Trophoblast cell (in vitro differentiated cells and primary cell): ENCODE results near the gene NCAPD2.

ENCODE experiments used
- DNase-seq, 2 donors: peaks; one replicate each; pipeline ENCODE4 v3.0.0-alpha.2; 2016
- H2AFZ ChIP-seq: 2 replicates; pipeline ENCODE4 v1.6.1; 2013; ENCODE audit warnings: low read length, moderate library complexity, mild to moderate bottlenecking; ENCODE audit not compliant: insufficient read depth, poor library complexity
- H2AK5ac ChIP-seq: 2 replicates; pipeline ENCODE4 v1.6.1; 2013; ENCODE audit warnings: mild to moderate bottlenecking, low read length
- H2BK120ac ChIP-seq: 2 replicates; pipeline ENCODE4 v1.6.1; 2013; ENCODE audit warnings: low read length, mild to moderate bottlenecking, moderate library complexity; ENCODE audit not compliant: insufficient read depth, poor library complexity
- H2BK12ac ChIP-seq: 2 replicates; pipeline ENCODE4 v1.6.1; 2013; ENCODE audit warnings: mild to moderate bottlenecking, low read length, moderate library complexity
- H2BK5ac ChIP-seq: 2 replicates; pipeline ENCODE4 v1.6.1; 2013; ENCODE audit warnings: low read length, low read depth, moderate library complexity, mild to moderate bottlenecking; ENCODE audit not compliant: poor library complexity
- H3K14ac ChIP-seq: 2 replicates; pipeline ENCODE4 v1.6.1; 2013; ENCODE audit warnings: mild to moderate bottlenecking, low read length
- H3K18ac ChIP-seq: 2 replicates; pipeline ENCODE4 v1.6.1; 2013; ENCODE audit warnings: mild to moderate bottlenecking, low read length
- H3K23ac ChIP-seq: 2 replicates; pipeline ENCODE4 v1.6.1; 2013; ENCODE audit warnings: low read length
- H3K27ac ChIP-seq: 2 replicates; pipeline ENCODE4 v1.5.1; 2013; ENCODE audit warnings: low read depth, mild to moderate bottlenecking, inconsistent platforms, low read length, moderate library complexity
- H3K27me3 ChIP-seq: 2 replicates; pipeline ENCODE4 v1.6.1; 2013; ENCODE audit warnings: inconsistent platforms, mild to moderate bottlenecking, low read length, moderate library complexity; ENCODE audit not compliant: insufficient read depth
- H3K36me3 ChIP-seq, 2 experiments: 1 replicate in 1 of 2; 2 replicates in 1 of 2; pipeline ENCODE4 v1.6.1; 2013; ENCODE audit warnings: low read length in 2 of 2, mild to moderate bottlenecking in 2 of 2, moderate library complexity in 1 of 2; ENCODE audit not compliant: insufficient read depth in 2 of 2, control insufficient read depth in 1 of 2
- H3K4ac ChIP-seq: 2 replicates; pipeline ENCODE4 v1.6.1; 2013; ENCODE audit warnings: low read depth, mild to moderate bottlenecking, low read length, moderate library complexity
- H3K4me1 ChIP-seq, 2 experiments: 1 replicate in 1 of 2; 2 replicates in 1 of 2; pipeline ENCODE4 v1.6.1; 2013; ENCODE audit warnings: low read length in 2 of 2, mild to moderate bottlenecking in 2 of 2, moderate library complexity in 1 of 2; ENCODE audit not compliant: insufficient read depth in 2 of 2, control insufficient read depth in 1 of 2
- H3K4me2 ChIP-seq: 2 replicates; pipeline ENCODE4 v1.6.1; 2013; ENCODE audit warnings: inconsistent platforms, mild to moderate bottlenecking, low read length, moderate library complexity
- H3K4me3 ChIP-seq: 2 replicates; pipeline ENCODE4 v1.5.1; 2013; ENCODE audit warnings: mild to moderate bottlenecking, low read depth, low read length, inconsistent platforms
- H3K79me1 ChIP-seq: one replicate; pipeline ENCODE4 v1.6.1; 2013; ENCODE audit warnings: low read length
- H3K79me2 ChIP-seq: 2 replicates; pipeline ENCODE4 v1.6.1; 2013; ENCODE audit warnings: low read length, mild to moderate bottlenecking; ENCODE audit not compliant: control insufficient read depth, insufficient read depth, poor library complexity
- H3K9ac ChIP-seq: 2 replicates; pipeline ENCODE4 v1.6.1; 2013; ENCODE audit warnings: mild to moderate bottlenecking, low read length
- H3K9me3 ChIP-seq: 2 replicates; pipeline ENCODE4 v1.6.1; 2013; ENCODE audit warnings: low read depth, mild to moderate bottlenecking, control low read depth, inconsistent platforms, low read length; ENCODE audit not compliant: insufficient read depth
- H4K12ac ChIP-seq: 2 replicates; pipeline ENCODE4 v1.6.1; 2013; ENCODE audit warnings: low read depth, mild to moderate bottlenecking, low read length, moderate library complexity
- H4K8ac ChIP-seq: 2 replicates; pipeline ENCODE4 v1.6.1; 2013; ENCODE audit warnings: low read depth, mild to moderate bottlenecking, low read length, moderate library complexity
- H4K91ac ChIP-seq: one replicate; pipeline ENCODE4 v1.6.1; 2013; ENCODE audit warnings: low read depth, mild to moderate bottlenecking, low read length, moderate library complexity
- WGBS: extraction: QIAGEN DNeasy Blood & Tissue Kit; methylation state at CpG from one replicate; pipeline ENCODE4 v1.1.7; 2013; ENCODE audit warnings: missing lambda C conversion rate; ENCODE audit not compliant: insufficient read length, insufficient coverage; ENCODE audit errors: extremely low coverage; 5-methylcytosine and 5-hydroxymethylcytosine counted together

Gene NCAPD2

GRCh38 chr12:6532927-6533652 lies 39.2 kb downstream of the NCAPD2 start:
- Histone ChIP-seq H4K8ac (peak overlapping the region; percentile 80), H3K36me3 (peaks cover 55 to 57% of the 10 kb centered on the region in 2 experiments), H2BK12ac (peak overlapping the region; percentile 92), H3K27ac (peak overlapping the region; percentile 93), H4K91ac (peak overlapping the region; percentile 89), H3K14ac (peak overlapping the region; percentile 70), H3K79me1 (peaks cover 48% of the 10 kb centered on the region), H4K12ac (peak overlapping the region; percentile 24), H3K23ac (no peak overlapping the region), H3K9ac (no peak overlapping the region), H3K18ac (peak overlapping the region; percentile 44), H2BK120ac (peak overlapping the region; percentile 79), H3K27me3 (no peaks in the 10 kb centered on the region), H2AFZ (peak overlapping the region; percentile 59), H3K4me3 (peak overlapping the region; percentile 69), H2BK5ac (peak overlapping the region; percentile 95), H3K4ac (peak overlapping the region; percentile 56), H3K4me1 (peaks cover 31 to 45% of the 10 kb centered on the region in 2 experiments), H3K4me2 (peak overlapping the region; percentile 85), H2AK5ac (peak overlapping the region; percentile 93), H3K79me2 (peaks cover 26% of the 10 kb centered on the region), H3K9me3 (peaks cover 1% of the 10 kb centered on the region)
- DNase-seq = peak; percentile 97 to 98
- no CpG with 5 or more reads among the region's 14 CpGs for WGBS

- WGBS = no CpG with 5 or more reads among the region's 9 CpGs
- peak overlapping the region; percentile 68 for H3K9ac ChIP-seq
Measured at GRCh38 chr12:6533653-6533922, 39.7 kb downstream of the NCAPD2 start.

GRCh38 chr12:6533923-6534694 lies 40.2 kb downstream of the NCAPD2 start, which contains the start of gene GAPDH:
TSS of gene GAPDH (plus strand) at chr12:6534517. CDS start at chr12:6534833, 316 bp downstream.
- H3K18ac ChIP-seq = peak within 1 kb of the TSS; percentile 89
- peak within 1 kb of the TSS; percentile 89 for H4K91ac ChIP-seq
- H3K79me2 ChIP-seq = peaks cover 26% of the 10 kb centered on the region
- peak within 1 kb of the TSS; percentile 56 for H2AK5ac ChIP-seq
- H3K4me2 ChIP-seq = peak within 1 kb of the TSS; percentile 85
- H3K9ac ChIP-seq = peak within 1 kb of the TSS; percentile 98
- H3K4me1 ChIP-seq = peaks cover 23 to 37% of the 10 kb centered on the region in 2 experiments
- H2BK12ac ChIP-seq = peak within 1 kb of the TSS; percentile 67
- H3K36me3 ChIP-seq = peaks cover 53 to 57% of the 10 kb centered on the region in 2 experiments
- H2BK5ac ChIP-seq = peak within 1 kb of the TSS; percentile 95
- no peaks in the 10 kb centered on the region for H3K27me3 ChIP-seq
- no peak within 1 kb of the TSS for H3K23ac ChIP-seq
- H3K79me1 ChIP-seq = peaks cover 43% of the 10 kb centered on the region
- H4K12ac ChIP-seq = peak within 1 kb of the TSS; percentile 68
- peaks cover 1% of the 10 kb centered on the region for H3K9me3 ChIP-seq
- H2AFZ ChIP-seq = peak within 1 kb of the TSS; percentile 59
- peak within 1 kb of the TSS; percentile 93 for H3K27ac ChIP-seq
- peak; percentile 86 to 89 for DNase-seq
- peak within 1 kb of the TSS; percentile 80 for H4K8ac ChIP-seq
- H3K4ac ChIP-seq = peak within 1 kb of the TSS; percentile 95
- no CpG with 5 or more reads among the region's 62 CpGs for WGBS
- peak within 1 kb of the TSS; percentile 83 for H2BK120ac ChIP-seq
- peak within 1 kb of the TSS; percentile 96 for H3K4me3 ChIP-seq
- peak within 1 kb of the TSS; percentile 84 for H3K14ac ChIP-seq

More at GRCh38 chr12:6533653-6533922, 39.7 kb downstream of the NCAPD2 start:
- peak overlapping the region; percentile 59 for H2AFZ ChIP-seq
- peak overlapping the region; percentile 89 for H4K91ac ChIP-seq
- peak overlapping the region; percentile 79 for H2BK120ac ChIP-seq
- H3K79me2 ChIP-seq = peaks cover 26% of the 10 kb centered on the region
- H3K36me3 ChIP-seq = peaks cover 55 to 57% of the 10 kb centered on the region in 2 experiments
- no peak for DNase-seq
- peak overlapping the region; percentile 56 for H3K4ac ChIP-seq
- peak overlapping the region; percentile 70 for H3K14ac ChIP-seq
- H2BK12ac ChIP-seq = peak overlapping the region; percentile 33
- peak overlapping the region; percentile 69 for H3K4me3 ChIP-seq
- peaks cover 26 to 40% of the 10 kb centered on the region in 2 experiments for H3K4me1 ChIP-seq
- peaks cover 1% of the 10 kb centered on the region for H3K9me3 ChIP-seq
- peak overlapping the region; percentile 80 for H4K8ac ChIP-seq
- peak overlapping the region; percentile 68 for H4K12ac ChIP-seq
- H2BK5ac ChIP-seq = peak overlapping the region; percentile 95
- H3K27ac ChIP-seq = peak overlapping the region; percentile 93
- peak overlapping the region; percentile 44 for H3K18ac ChIP-seq
- H2AK5ac ChIP-seq = peak overlapping the region; percentile 33
- peaks cover 44% of the 10 kb centered on the region for H3K79me1 ChIP-seq
- no peak overlapping the region for H3K23ac ChIP-seq
- H3K4me2 ChIP-seq = peak overlapping the region; percentile 85
- H3K27me3 ChIP-seq = no peaks in the 10 kb centered on the region

GRCh38 chr12:6534695-6534944 lies 40.7 kb downstream of the NCAPD2 start:
- Histone ChIP-seq H3K18ac (peak overlapping the region; percentile 89), H2AFZ (no peak overlapping the region), H3K4me1 (peaks cover 18 to 32% of the 10 kb centered on the region in 2 experiments), H4K12ac (peak overlapping the region; percentile 23), H3K4ac (peak overlapping the region; percentile 95), H3K4me2 (peak overlapping the region; percentile 76), H3K79me2 (peaks cover 25% of the 10 kb centered on the region), H3K9ac (peak overlapping the region; percentile 98), H2BK5ac (peak overlapping the region; percentile 93), H3K27me3 (no peaks in the 10 kb centered on the region), H2BK120ac (peak overlapping the region; percentile 83), H3K36me3 (peaks cover 48 to 52% of the 10 kb centered on the region in 2 experiments), H2AK5ac (peak overlapping the region; percentile 33), H4K8ac (peak overlapping the region; percentile 63), H3K9me3 (peaks cover 1% of the 10 kb centered on the region), H3K27ac (peak overlapping the region; percentile 93), H3K23ac (no peak overlapping the region), H3K14ac (peak overlapping the region; percentile 84), H3K4me3 (peak overlapping the region; percentile 96), H2BK12ac (peak overlapping the region; percentile 7), H4K91ac (peak overlapping the region; percentile 76), H3K79me1 (peaks cover 37% of the 10 kb centered on the region)
- WGBS = no CpG with 5 or more reads among the region's 25 CpGs
- DNase-seq = no peak
